Upper lobe of left lung (tissue), 4 donors: ENCODE data around the gene BEGAIN.

ENCODE experiments used
- EP300 ChIP-seq, 4 donors: sonication (generic); formaldehyde crosslinking; IDR thresholded peaks; one replicate each; pipeline ENCODE4 v1.5.1; 2017; ENCODE audit warnings: antibody characterized with exemption in 4 of 4, control low read depth in 2 of 4
- POLR2A ChIP-seq, 4 donors: fragments of 450-650 bp; IDR thresholded peaks; one replicate each; pipeline ENCODE4 v1.5.1; 2016 to 2017; ENCODE audit warnings: antibody characterized with exemption in 4 of 4, mild to moderate bottlenecking in 2 of 4
- POLR2AphosphoS5 ChIP-seq, 2 donors: sonication (generic); formaldehyde crosslinking; IDR thresholded peaks; one replicate each; pipeline ENCODE4 v1.5.1; 2017; ENCODE audit warnings: antibody characterized with exemption in 2 of 2
- TF ChIP-seq, protein P1 (sequence below), 6 experiments: fragments of 450-650 bp in 4 of 6; fragments of 200-600 bp in 2 of 6; sonication (generic) in 2 of 6; IDR thresholded peaks; one replicate each; pipeline ENCODE4 v1.5.1; 2016 to 2019; ENCODE audit warnings: antibody characterized with exemption in 6 of 6

DNA sequence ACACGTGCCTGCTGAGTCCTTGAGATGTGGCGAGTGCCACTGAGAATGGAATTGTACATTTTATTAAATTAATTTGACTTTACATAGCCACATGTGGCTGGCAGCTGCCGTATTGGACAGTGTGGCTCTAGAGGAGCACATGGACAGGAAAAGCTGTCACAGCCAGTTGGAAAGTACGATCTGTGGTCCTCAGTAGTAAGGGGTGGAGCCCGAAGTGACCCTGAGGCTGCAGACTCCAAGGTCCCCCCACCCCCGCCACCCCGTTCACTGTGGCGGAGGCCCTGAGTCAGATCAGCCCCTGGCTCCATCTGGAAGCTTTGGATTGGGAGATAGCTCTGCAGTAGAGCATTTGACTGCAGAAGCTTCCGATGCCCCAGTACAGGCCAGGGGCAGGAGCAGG lies 25.8 kb upstream of the BEGAIN start:
- TF ChIP-seq, protein P1, sequence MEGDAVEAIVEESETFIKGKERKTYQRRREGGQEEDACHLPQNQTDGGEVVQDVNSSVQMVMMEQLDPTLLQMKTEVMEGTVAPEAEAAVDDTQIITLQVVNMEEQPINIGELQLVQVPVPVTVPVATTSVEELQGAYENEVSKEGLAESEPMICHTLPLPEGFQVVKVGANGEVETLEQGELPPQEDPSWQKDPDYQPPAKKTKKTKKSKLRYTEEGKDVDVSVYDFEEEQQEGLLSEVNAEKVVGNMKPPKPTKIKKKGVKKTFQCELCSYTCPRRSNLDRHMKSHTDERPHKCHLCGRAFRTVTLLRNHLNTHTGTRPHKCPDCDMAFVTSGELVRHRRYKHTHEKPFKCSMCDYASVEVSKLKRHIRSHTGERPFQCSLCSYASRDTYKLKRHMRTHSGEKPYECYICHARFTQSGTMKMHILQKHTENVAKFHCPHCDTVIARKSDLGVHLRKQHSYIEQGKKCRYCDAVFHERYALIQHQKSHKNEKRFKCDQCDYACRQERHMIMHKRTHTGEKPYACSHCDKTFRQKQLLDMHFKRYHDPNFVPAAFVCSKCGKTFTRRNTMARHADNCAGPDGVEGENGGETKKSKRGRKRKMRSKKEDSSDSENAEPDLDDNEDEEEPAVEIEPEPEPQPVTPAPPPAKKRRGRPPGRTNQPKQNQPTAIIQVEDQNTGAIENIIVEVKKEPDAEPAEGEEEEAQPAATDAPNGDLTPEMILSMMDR (IDR thresholded peaks at IDR 0.05), result no peak
- no peak for TF ChIP-seq POLR2AphosphoS5 (IDR thresholded peaks at IDR 0.05)
- TF ChIP-seq EP300 (IDR thresholded peaks at IDR 0.05), result no peak
- TF ChIP-seq POLR2A (IDR thresholded peaks at IDR 0.05), result no peak
